HepG2 (cell line): ENCODE results near the gene MTA2. TPM values are rescaled to one million over a fixed set of nuclear protein-coding genes. Genes with fewer than 3 reads are reported as not detected.

Experiments
- ARID2 ChIP-seq: sonication (generic); formaldehyde crosslinking; IDR thresholded peaks from 2 replicates; pipeline ENCODE4 v1.8.1; 2022; ENCODE audit warnings: mild to moderate bottlenecking, missing genetic modification reagents, borderline replicate concordance
- CHD2 ChIP-seq: IDR thresholded peaks from 2 replicates; pipeline ENCODE4 v1.6.1; 2011; ENCODE audit warnings: low read depth, low read length, improper control_type of control experiment
- ELF4 ChIP-seq: sonication (generic); formaldehyde crosslinking; IDR thresholded peaks from 2 replicates; pipeline ENCODE4 v1.5.0; 2020; ENCODE audit warnings: missing genetic modification reagents, mild to moderate bottlenecking, moderate library complexity, borderline replicate concordance
- MEIS1 ChIP-seq: sonication (generic); formaldehyde crosslinking; IDR thresholded peaks from 2 replicates; pipeline ENCODE4 v1.9.0; 2021; ENCODE audit warnings: mild to moderate bottlenecking, missing genetic modification reagents, moderate library complexity, borderline replicate concordance
- NFATC3 ChIP-seq: sonication (generic); formaldehyde crosslinking; IDR thresholded peaks from 2 replicates; pipeline ENCODE4 v1.5.1; 2020; ENCODE audit warnings: mild to moderate bottlenecking, missing genetic modification reagents
- PBX2 ChIP-seq: IDR thresholded peaks from 2 replicates; pipeline ENCODE4 v1.6.1; 2016; ENCODE audit warnings: control low read depth
- ZFP36L1 ChIP-seq: sonication (generic); formaldehyde crosslinking; IDR thresholded peaks from 2 replicates; pipeline ENCODE4 v1.8.0; 2022; ENCODE audit warnings: mild to moderate bottlenecking, missing genetic modification reagents, moderate library complexity
- ZFP37 ChIP-seq: sonication (generic); formaldehyde crosslinking; IDR thresholded peaks from 2 replicates; pipeline ENCODE4 v1.4.0; 2020; ENCODE audit warnings: missing genetic modification reagents, borderline replicate concordance
- ZNF18 ChIP-seq: sonication (generic); formaldehyde crosslinking; IDR thresholded peaks from 2 replicates; pipeline ENCODE4 v1.8.0; 2022; ENCODE audit warnings: mild to moderate bottlenecking, missing genetic modification reagents; ENCODE audit not compliant: insufficient replicate concordance
- ZNF567 ChIP-seq: sonication (generic); formaldehyde crosslinking; IDR thresholded peaks from 2 replicates; pipeline ENCODE4 v1.8.1; 2023; ENCODE audit warnings: mild to moderate bottlenecking, missing genetic modification reagents, borderline replicate concordance
- ZNF572 ChIP-seq: sonication (generic); formaldehyde crosslinking; IDR thresholded peaks from 2 replicates; pipeline ENCODE4 v1.5.1; 2020; ENCODE audit warnings: mild to moderate bottlenecking, missing genetic modification reagents
- polyA plus RNA-seq, 8 experiments: library from polyadenylated mRNA; depleted of rRNA in 3 of 8; stranded (reverse) in 7 of 8; unstranded in 1 of 8; fragments of >200 nt; fragmentation: Illumina TruSeq in 4 of 8; extraction: Trizol in 4 of 8; gene quantifications; 2 replicates each; pipeline versions ENCODE4 v1.2.1 to v1.2.3, GENCODE V29; 2011 to 2016; ENCODE audit warnings: low read depth in 4 of 8, missing spikeins in 1 of 8, mixed read lengths in 1 of 8; ENCODE audit not compliant: insufficient read depth in 1 of 8
- total RNA-seq, 5 experiments: library from RNA; depleted of rRNA; stranded (reverse); fragments of >200 nt; fragmentation: Illumina TruSeq; extraction: Trizol; gene quantifications; 2 replicates each; pipeline ENCODE4 v1.2.3, GENCODE V29; 2016; ENCODE audit warnings: low read depth in 1 of 5

MTA2 gene
- total and polyA plus RNA-seq, 2 of the 13 experiments (the other 11 are each of a cell fraction or from before 2014, with no cell fraction given): 14.0 to 70.0 TPM

GRCh38 chr11:62574363-62575071 is 27.1 kb downstream of the MTA2 start (continued):
- TF ChIP-seq ZFP37 (CRISPR knock-in tag) (peak; percentile 79; the same call in 1 of the 2 replicates), CHD2 (no peak), ARID2 (peak; percentile 72; the same call in 1 of the 2 replicates), ZNF572 (CRISPR knock-in tag) (0 out of 2 replicates have a peak, but pooled peaks have one; percentile 40), PBX2 (CRISPR knock-in tag) (no peak; the same call in 1 of the 2 replicates), NFATC3 (no peak), ZNF567 (CRISPR knock-in tag) (0 out of 2 replicates have a peak, but pooled peaks have one; percentile 82), ELF4 (CRISPR knock-in tag) (0 out of 2 replicates have a peak, but pooled peaks have one; percentile 33), ZNF18 (CRISPR knock-in tag) (peak; percentile 49), ZFP36L1 (CRISPR knock-in tag) (0 out of 2 replicates have a peak, but pooled peaks have one; percentile 8), MEIS1 (CRISPR knock-in tag) (0 out of 2 replicates have a peak, but pooled peaks have one; percentile 5)
